Neuron (in vitro differentiated cells): ENCODE results near the gene ACAT1.
"Not testable (repeated sequence)": the region's sequence is repeated elsewhere in the genome, so short reads cannot be mapped to it uniquely, and the experiment has no call there.

Source experiments
- H2AFZ ChIP-seq: one replicate; pipeline ENCODE4 v1.6.1; 2013; ENCODE audit warnings: low read depth, mild to moderate bottlenecking, inconsistent platforms, low read length, moderate library complexity
- H3K27me3 ChIP-seq: one replicate; pipeline ENCODE4 v1.6.1; 2013; ENCODE audit warnings: low read length; ENCODE audit not compliant: insufficient read depth
- H3K36me3 ChIP-seq: one replicate; pipeline ENCODE4 v1.6.1; 2013; ENCODE audit warnings: low read length; ENCODE audit not compliant: insufficient read depth
- H3K4me1 ChIP-seq: one replicate; pipeline ENCODE4 v1.6.1; 2013; ENCODE audit warnings: low read length; ENCODE audit not compliant: insufficient read depth
- H3K4me3 ChIP-seq: 2 replicates; pipeline ENCODE4 v1.5.1; 2013; ENCODE audit warnings: mild to moderate bottlenecking, low read length, moderate library complexity
- H3K9me3 ChIP-seq: one replicate; pipeline ENCODE4 v1.6.1; 2013; ENCODE audit warnings: low read length

Gene ACAT1

GRCh38 chr11:108121274-108122155, at the start of gene ACAT1:
Gene ACAT1 (plus strand): TSS chr11:108121567. CDS start chr11:108121607, 40 bp downstream.
- H3K4me1 ChIP-seq, result peaks cover 6% of the 10 kb centered on the region
- H3K27me3 ChIP-seq, result no peaks in the 10 kb centered on the region
- peak within 1 kb of the TSS; percentile 98 for H2AFZ ChIP-seq
- no peaks in the 10 kb centered on the region for H3K36me3 ChIP-seq
- H3K9me3 ChIP-seq, result no peaks in the 10 kb centered on the region
- H3K4me3 ChIP-seq, result peak within 1 kb of the TSS; percentile 88

- no peak overlapping the region for H3K4me3 ChIP-seq
- H2AFZ ChIP-seq, result no peak overlapping the region
- H3K36me3 ChIP-seq, result peaks cover 49% of the 10 kb centered on the region
Measured at GRCh38 chr11:108084811-108085210, 36.6 kb upstream of the ACAT1 start.

GRCh38 chr11:108085672-108086071, 35.7 kb upstream of the ACAT1 start:
- peaks cover 43% of the 10 kb centered on the region for H3K36me3 ChIP-seq
- no peaks in the 10 kb centered on the region for H3K9me3 ChIP-seq
- H3K27me3 ChIP-seq, result no peaks in the 10 kb centered on the region
- no peak overlapping the region for H2AFZ ChIP-seq
- no peaks in the 10 kb centered on the region for H3K4me1 ChIP-seq
- no peak overlapping the region for H3K4me3 ChIP-seq

More at GRCh38 chr11:108084811-108085210, 36.6 kb upstream of the ACAT1 start:
- peaks cover 4% of the 10 kb centered on the region for H3K9me3 ChIP-seq
- no peaks in the 10 kb centered on the region for H3K4me1 ChIP-seq
- no peaks in the 10 kb centered on the region for H3K27me3 ChIP-seq

- Histone ChIP-seq H3K9me3 (no peaks in the 10 kb centered on the region), H3K27me3 (no peaks in the 10 kb centered on the region), H3K4me3 (no peak overlapping the region), H2AFZ (no peak overlapping the region), H3K4me1 (no peaks in the 10 kb centered on the region), H3K36me3 (peaks cover 43% of the 10 kb centered on the region)
Measured at GRCh38 chr11:108092134-108092533, 29.2 kb upstream of the ACAT1 start.

GRCh38 chr11:108093128-108093904, 28.1 kb upstream of the ACAT1 start:
- Histone ChIP-seq H3K36me3 (peaks cover 54% of the 10 kb centered on the region), H2AFZ (no peak overlapping the region), H3K27me3 (no peaks in the 10 kb centered on the region), H3K9me3 (no peaks in the 10 kb centered on the region), H3K4me3 (no peak overlapping the region), H3K4me1 (no peaks in the 10 kb centered on the region)

GRCh38 chr11:108097179-108097578, 24.2 kb upstream of the ACAT1 start:
- H2AFZ ChIP-seq, result no peak overlapping the region
- H3K27me3 ChIP-seq, result no peaks in the 10 kb centered on the region
- H3K9me3 ChIP-seq, result no peaks in the 10 kb centered on the region
- no peak overlapping the region for H3K4me3 ChIP-seq
- H3K4me1 ChIP-seq, result no peaks in the 10 kb centered on the region
- peaks cover 67% of the 10 kb centered on the region for H3K36me3 ChIP-seq

- Histone ChIP-seq H3K36me3 (peaks cover 70% of the 10 kb centered on the region), H3K9me3 (no peaks in the 10 kb centered on the region), H2AFZ (no peak overlapping the region), H3K4me3 (no peak overlapping the region), H3K4me1 (no peaks in the 10 kb centered on the region), H3K27me3 (no peaks in the 10 kb centered on the region)
Measured at GRCh38 chr11:108101090-108101775, 20.1 kb upstream of the ACAT1 start.

GRCh38 chr11:108111126-108111525, 10.2 kb upstream of the ACAT1 start:
- Histone ChIP-seq H3K4me1 (peaks cover 12% of the 10 kb centered on the region), H3K27me3 (no peaks in the 10 kb centered on the region), H3K36me3 (peaks cover 7% of the 10 kb centered on the region), H2AFZ (no peak overlapping the region), H3K4me3 (no peak overlapping the region), H3K9me3 (no peaks in the 10 kb centered on the region)

GRCh38 chr11:108112057-108112456, 9.3 kb upstream of the ACAT1 start:
- H3K27me3 ChIP-seq, result no peaks in the 10 kb centered on the region
- H3K36me3 ChIP-seq, result peaks cover 6% of the 10 kb centered on the region

GRCh38 chr11:108115500-108116140, 5.7 kb upstream of the ACAT1 start:
- H2AFZ ChIP-seq, result no peak overlapping the region
- no peaks in the 10 kb centered on the region for H3K27me3 ChIP-seq
- no peaks in the 10 kb centered on the region for H3K9me3 ChIP-seq
- H3K4me1 ChIP-seq, result peaks cover 12% of the 10 kb centered on the region
- H3K4me3 ChIP-seq, result no peak overlapping the region
- no peaks in the 10 kb centered on the region for H3K36me3 ChIP-seq

More at GRCh38 chr11:108112057-108112456, 9.3 kb upstream of the ACAT1 start:
- Histone ChIP-seq H3K9me3 (no peaks in the 10 kb centered on the region), H3K4me3 (no peak overlapping the region), H2AFZ (no peak overlapping the region), H3K4me1 (peaks cover 12% of the 10 kb centered on the region)

GRCh38 chr11:108117746-108118371, 3.5 kb upstream of the ACAT1 start:
- H3K27me3 ChIP-seq, result no peaks in the 10 kb centered on the region
- no peaks in the 10 kb centered on the region for H3K9me3 ChIP-seq
- H3K36me3 ChIP-seq, result no peaks in the 10 kb centered on the region
- H2AFZ ChIP-seq, result no peak overlapping the region
- no peak overlapping the region for H3K4me3 ChIP-seq
- peaks cover 18% of the 10 kb centered on the region for H3K4me1 ChIP-seq

- not testable (repeated sequence) for H3K4me1 ChIP-seq, H3K27me3 ChIP-seq, H3K36me3 ChIP-seq, H3K9me3 ChIP-seq
- peak overlapping the region; percentile 88 for H3K4me3 ChIP-seq
- peak overlapping the region; percentile 98 for H2AFZ ChIP-seq
Measured at GRCh38 chr11:108120936-108121273, 462 bp upstream of the ACAT1 start.
